Lower lobe of right lung (tissue), 2 donors: ENCODE data around the gene SPAG16. TPM values are rescaled to one million over a fixed set of nuclear protein-coding genes. Genes with fewer than 3 reads are reported as not detected.

ENCODE experiments used
- ATAC-seq, 2 donors: fragments of 200-7000 bp; cut with Tn5 transposase; one replicate each; pipeline ENCODE4 v1.9.1; 2020 to 2022; ENCODE audit warnings: mild to moderate bottlenecking in 2 of 2, moderate library complexity in 2 of 2
- DNase-seq: peaks from one replicate; pipeline ENCODE4 v3.0.0-alpha.2; 2020
- H3K27ac ChIP-seq: fragments of 200-600 bp; one replicate; pipeline ENCODE4 v1.8.0; 2022
- H3K27me3 ChIP-seq: fragments of 200-600 bp; one replicate; pipeline ENCODE4 v1.8.0; 2022; ENCODE audit warnings: low read depth
- H3K36me3 ChIP-seq: fragments of 200-600 bp; one replicate; pipeline ENCODE4 v1.8.0; 2022; ENCODE audit warnings: mild to moderate bottlenecking
- H3K4me1 ChIP-seq: fragments of 200-600 bp; one replicate; pipeline ENCODE4 v1.8.0; 2022
- H3K4me3 ChIP-seq: fragments of 200-600 bp; one replicate; pipeline ENCODE4 v1.8.0; 2022; ENCODE audit warnings: mild to moderate bottlenecking
- H3K9me3 ChIP-seq: fragments of 200-600 bp; one replicate; pipeline ENCODE4 v1.8.0; 2022
- CTCF ChIP-seq: fragments of 200-600 bp; IDR thresholded peaks from one replicate; pipeline ENCODE4 v1.8.0; 2022; ENCODE audit warnings: antibody characterized with exemption, mild to moderate bottlenecking
- intact Hi-C: fragments of 100-400 bp; cut with DNase I; formaldehyde crosslinking; loops from one replicate; pipeline ENCODE4 v1.11.0; 2022
- total RNA-seq: library from RNA; stranded (reverse); fragmentation: NEBNext Ultra II Directional; extraction: Animal tissue kit (Norgen Biotek cat#: 25700); gene quantifications from one replicate; pipeline ENCODE4 v1.2.1, GENCODE V29; 2021
- donor health status: DM: no; HTN: yes; CAD: no; lungs with severe emphysema.

SPAG16 gene
- total RNA-seq, 1 donor from 2014 or later, result 16.7 TPM

GRCh38 chr2:213862407-213863076 is 578.3 kb downstream of the SPAG16 start:
- H3K36me3 ChIP-seq, result no peaks in the 10 kb centered on the region
- DNase-seq (no peak), ATAC-seq (no peak)
- no peak overlapping the region for H3K27ac ChIP-seq
- TF ChIP-seq CTCF, result no peak
- H3K9me3 ChIP-seq, result no peaks in the 10 kb centered on the region
- intact Hi-C loops, result no loop called here
- no peaks in the 10 kb centered on the region for H3K27me3 ChIP-seq
- H3K4me3 ChIP-seq, result no peak overlapping the region
- H3K4me1 ChIP-seq, result no peaks in the 10 kb centered on the region

GRCh38 chr2:213863541-213863940 is 579.3 kb downstream of the SPAG16 start:
- Histone ChIP-seq H3K9me3 (no peaks in the 10 kb centered on the region), H3K27me3 (no peaks in the 10 kb centered on the region), H3K36me3 (no peaks in the 10 kb centered on the region), H3K4me1 (no peaks in the 10 kb centered on the region), H3K27ac (no peak overlapping the region), H3K4me3 (no peak overlapping the region)
- ATAC-seq, result no peak
- intact Hi-C loops, result no loop called here
- no peak for DNase-seq
- TF ChIP-seq CTCF, result no peak

GRCh38 chr2:213868526-213868925 is 584.3 kb downstream of the SPAG16 start:
- H3K4me3 ChIP-seq, result no peak overlapping the region
- TF ChIP-seq CTCF, result no peak
- no peaks in the 10 kb centered on the region for H3K9me3 ChIP-seq
- no peak overlapping the region for H3K27ac ChIP-seq
- no peak for DNase-seq
- intact Hi-C loops, result no loop called here
- no peak for ATAC-seq
- H3K27me3 ChIP-seq, result no peaks in the 10 kb centered on the region
- no peaks in the 10 kb centered on the region for H3K36me3 ChIP-seq
- H3K4me1 ChIP-seq, result no peaks in the 10 kb centered on the region

DNA sequence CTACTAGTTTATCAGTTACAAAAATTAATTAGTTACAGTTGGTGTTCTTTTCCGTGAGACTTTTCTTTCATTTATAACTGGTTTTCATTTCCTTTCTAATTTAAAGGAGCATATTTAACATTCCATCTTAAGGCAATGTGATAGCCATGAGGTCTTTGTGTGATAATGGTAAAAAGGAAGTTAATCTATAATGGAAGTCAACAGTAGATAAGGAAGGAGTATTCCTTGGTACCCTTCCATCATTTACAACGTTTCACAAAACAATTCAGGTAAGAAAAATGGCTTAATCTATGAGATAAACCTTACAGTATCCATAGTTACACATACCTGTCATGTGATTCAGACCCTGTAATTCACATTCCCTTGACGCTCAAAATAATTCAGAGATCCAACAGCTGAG is 601.2 kb downstream of the SPAG16 start:
- ATAC-seq (no peak), DNase-seq (no peak)
- H3K27me3 ChIP-seq, result no peaks in the 10 kb centered on the region
- H3K4me3 ChIP-seq, result no peak overlapping the region
- H3K36me3 ChIP-seq, result no peaks in the 10 kb centered on the region
- TF ChIP-seq CTCF, result no peak
- H3K4me1 ChIP-seq, result no peaks in the 10 kb centered on the region
- no peak overlapping the region for H3K27ac ChIP-seq
- intact Hi-C loops, result no loop called here
- no peaks in the 10 kb centered on the region for H3K9me3 ChIP-seq

DNA sequence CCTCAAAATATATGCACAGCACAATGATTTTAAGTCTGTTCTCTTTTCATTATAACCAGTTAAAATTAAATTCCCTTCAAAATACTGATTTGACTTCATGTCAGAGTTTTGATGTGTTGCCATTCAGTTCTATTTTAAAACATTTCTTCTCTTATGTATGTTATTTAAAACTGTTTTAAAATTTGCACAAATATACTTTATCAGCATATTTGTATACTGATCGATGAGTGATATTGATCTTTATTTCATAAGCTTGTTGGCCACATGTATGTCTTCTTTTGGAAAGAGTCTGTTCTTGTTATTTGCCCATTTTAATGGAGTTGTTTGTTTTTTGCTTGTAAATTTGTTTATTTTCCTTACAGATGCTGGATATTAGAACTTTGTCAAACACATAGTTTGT is 630.2 kb downstream of the SPAG16 start:
- ATAC-seq (no peak), DNase-seq (no peak)

More for the DNA sequence above, 630.2 kb downstream of the SPAG16 start:
- peaks cover 11% of the 10 kb centered on the region for H3K9me3 ChIP-seq
- no peak overlapping the region for H3K4me3 ChIP-seq
- no peaks in the 10 kb centered on the region for H3K4me1 ChIP-seq
- no peak for TF ChIP-seq CTCF
- intact Hi-C loops, result no loop called here
- no peaks in the 10 kb centered on the region for H3K27me3 ChIP-seq
- H3K27ac ChIP-seq, result no peak overlapping the region
- H3K36me3 ChIP-seq, result no peaks in the 10 kb centered on the region
